NCI-H187 (cell line): Measurements from ENCODE around the gene UNK.

Experiments
- DNase-seq, 2 experiments: peaks; one replicate each; lab custom pipeline; 2025; lab: John Stamatoyannopoulos, UW

UNK gene

GRCh38 chr17:75820094-75821080, 35.8 kb downstream of the UNK start:
- no peak for DNase-seq

DNA sequence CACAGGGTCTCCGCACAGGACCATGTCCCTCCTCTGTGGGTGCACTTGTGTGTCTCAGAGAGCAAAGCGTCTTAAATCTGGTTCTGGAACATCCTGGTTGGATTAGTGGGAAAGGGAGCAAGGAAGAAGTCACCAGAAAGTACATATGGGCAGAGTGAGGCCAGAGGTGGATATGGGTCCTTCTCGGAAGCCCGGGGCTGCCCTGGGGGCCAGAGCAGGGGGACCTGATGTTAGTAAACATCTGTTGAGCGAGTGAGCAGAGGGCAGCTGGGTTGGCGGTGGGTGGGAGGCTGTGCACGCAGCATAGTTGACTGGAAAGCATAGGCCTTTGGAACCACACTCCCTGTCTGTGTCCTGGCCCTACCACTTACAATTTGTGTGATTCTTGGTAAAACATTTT, 36.9 kb downstream of the UNK start:
- no peak for DNase-seq

GRCh38 chr17:75822119-75822799, 37.7 kb downstream of the UNK start:
- no peak for DNase-seq

DNA sequence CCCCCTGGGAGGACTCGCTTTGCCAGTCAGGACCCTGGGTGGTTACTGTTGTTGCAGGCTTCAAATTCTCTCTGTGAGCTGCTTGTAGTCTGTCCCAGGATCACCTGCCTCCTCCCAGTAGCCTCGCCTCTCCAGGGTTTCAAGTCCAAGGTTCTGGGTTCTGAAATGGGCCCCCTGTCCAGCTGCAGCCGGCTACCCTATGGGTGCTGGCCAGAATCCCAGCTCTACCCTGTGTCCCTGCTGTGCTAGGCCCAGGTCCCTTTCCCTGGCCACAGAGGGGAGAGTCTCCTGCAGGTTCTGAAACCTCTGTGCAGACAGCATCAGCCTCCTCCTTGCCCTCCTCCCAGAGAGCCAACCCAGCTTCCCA, 38.2 kb downstream of the UNK start:
- DNase-seq = no peak

DNA sequence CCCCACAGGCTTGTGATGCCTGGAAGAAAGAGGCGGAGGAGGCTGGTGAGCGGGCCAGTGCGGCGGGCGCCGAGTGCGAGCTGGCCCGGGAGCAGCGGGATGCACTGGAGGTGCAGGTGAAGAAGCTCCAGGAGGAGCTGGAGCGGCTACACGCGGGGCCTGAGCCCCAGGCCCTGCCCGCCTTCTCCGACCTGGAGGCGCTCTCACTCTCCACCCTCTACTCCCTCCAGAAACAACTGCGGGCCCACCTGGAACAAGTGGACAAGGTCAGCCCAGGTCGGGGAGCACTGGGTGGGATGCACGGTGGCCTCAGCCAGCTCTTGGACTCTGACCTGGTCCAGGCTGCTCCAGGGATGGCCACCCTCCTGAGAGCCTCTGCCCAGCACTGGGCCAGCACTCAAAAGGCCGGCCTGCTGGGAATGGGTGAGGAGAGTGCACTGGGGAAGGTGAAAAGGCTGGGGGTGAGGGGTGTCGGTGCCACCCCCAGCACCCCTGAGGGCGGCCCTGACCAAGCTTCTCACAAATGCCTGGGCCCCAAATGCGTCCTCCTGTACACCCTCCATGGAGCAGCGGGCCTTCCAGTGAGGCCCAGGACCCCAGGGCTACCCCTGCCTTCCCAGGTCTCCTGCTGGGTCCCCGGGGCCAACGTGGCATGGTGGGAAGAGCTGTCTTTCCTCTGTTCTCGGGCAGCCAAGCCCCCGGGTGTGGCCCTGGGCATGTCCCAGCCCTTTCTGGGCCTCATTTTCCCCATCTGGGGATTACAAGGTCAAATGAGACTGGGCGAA, 38.8 kb downstream of the UNK start:
- DNase-seq = no peak

- DNase-seq = no peak
These were observed 39.5 kb downstream of the UNK start for GRCh38 chr17:75824050-75824552.

DNA sequence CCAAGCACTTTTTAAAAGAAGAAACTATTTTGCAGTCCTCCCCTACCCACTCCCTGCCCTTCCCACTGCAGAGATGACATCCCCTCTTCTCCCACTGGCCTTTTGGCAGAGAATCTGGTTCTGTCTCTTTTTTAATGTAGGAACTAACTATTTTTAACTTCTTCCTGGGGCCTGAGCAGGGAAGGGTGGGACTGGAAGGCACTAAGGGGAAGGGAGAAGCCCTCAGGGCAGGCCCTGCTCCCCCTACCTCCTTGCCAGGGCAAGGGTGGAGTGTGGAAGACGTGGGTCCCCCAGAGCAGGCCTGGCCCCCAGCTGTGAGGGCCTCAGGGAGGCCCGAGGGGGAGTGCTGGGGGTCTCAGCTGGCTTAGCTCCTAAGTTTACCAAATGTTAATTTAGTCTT, 40.1 kb downstream of the UNK start:
- no peak for DNase-seq

DNA sequence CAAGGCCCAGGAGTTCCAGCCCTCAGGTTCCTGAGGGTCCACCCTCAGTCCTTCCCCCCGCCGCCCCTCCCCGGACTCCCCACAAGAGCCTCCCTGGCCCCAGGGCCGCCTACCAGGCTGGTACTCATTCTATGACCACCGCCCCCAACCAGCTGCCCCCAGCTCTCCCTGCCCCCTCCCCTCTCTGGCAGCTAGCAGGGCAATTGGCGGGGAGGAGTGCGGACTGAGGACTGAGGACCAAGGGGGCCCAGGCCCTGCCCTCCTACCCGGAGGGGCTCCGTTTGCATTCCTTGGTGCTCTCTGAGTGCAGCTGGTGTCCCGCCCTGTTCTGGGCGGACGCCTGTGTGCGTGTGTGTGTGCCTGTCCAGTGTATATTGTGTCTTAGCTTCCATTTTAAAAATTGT, 40.5 kb downstream of the UNK start:
- no peak for DNase-seq

- no peak for DNase-seq
These were observed 41.3 kb downstream of the UNK start for GRCh38 chr17:75825748-75826370.

GRCh38 chr17:75826561-75827307, 42.1 kb downstream of the UNK start:
- no peak for DNase-seq

DNA sequence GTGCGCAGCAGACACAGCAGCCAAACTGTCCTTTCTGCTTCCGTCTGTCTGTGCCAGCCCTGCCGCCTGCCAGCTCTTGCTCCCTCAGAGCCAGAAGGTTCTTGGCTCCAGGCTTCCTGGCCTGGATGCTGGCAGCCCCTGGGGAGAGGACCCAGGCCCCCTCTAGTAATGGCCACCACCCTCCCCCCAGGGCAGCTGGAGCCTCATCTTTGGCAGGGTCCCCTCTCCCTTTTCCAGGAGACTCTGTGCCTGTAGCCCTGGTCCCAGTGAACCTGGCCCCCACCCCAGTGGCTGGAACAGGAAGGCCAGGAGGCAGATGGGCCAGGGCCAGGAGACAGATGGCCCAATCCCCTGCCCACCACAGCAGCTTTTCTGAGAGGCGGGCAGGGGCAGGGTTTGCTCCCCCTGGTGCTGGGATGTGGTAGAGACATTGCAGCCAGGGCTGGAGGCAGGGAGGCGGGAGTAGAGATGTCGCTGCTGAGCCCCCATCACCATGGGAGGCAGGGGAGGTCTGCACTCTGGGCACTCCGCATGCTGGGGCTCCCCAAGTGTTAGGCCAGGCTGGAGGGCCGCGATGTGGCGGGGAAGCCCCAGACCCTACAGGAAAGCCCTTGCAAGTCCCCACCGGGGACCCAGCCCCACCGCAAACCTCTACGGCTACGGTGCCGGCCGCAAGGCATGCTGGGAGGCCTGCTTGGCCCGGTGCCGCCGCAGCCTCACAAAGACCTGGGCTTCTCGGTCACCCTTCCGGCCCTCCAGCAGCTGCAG, 42.9 kb downstream of the UNK start:
- no peak for DNase-seq

GRCh38 chr17:75828076-75828400, 43.4 kb downstream of the UNK start:
- DNase-seq = no peak

DNA sequence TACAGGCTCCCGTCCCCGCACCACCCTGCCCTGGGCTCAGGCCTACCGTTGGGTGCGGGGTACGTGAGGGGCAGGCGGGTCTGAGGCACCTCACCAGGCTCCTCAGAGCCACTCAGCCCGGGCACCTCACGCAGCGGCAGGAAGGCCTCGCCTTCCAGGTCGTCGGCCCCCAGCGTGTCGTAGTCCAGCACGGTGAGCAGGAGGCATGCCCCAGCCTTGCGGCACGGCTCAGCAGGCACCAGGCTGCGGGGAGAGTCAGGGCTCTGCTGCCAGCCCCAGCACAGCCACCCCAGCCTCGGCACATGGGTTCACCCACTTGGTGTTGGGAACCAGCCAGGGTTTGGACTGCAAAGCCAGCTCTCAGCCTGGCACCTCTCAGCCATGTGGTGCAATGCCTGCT, 44.1 kb downstream of the UNK start:
- DNase-seq = no peak

GRCh38 chr17:75829747-75830146, 45.1 kb downstream of the UNK start:
- no peak for DNase-seq

DNA sequence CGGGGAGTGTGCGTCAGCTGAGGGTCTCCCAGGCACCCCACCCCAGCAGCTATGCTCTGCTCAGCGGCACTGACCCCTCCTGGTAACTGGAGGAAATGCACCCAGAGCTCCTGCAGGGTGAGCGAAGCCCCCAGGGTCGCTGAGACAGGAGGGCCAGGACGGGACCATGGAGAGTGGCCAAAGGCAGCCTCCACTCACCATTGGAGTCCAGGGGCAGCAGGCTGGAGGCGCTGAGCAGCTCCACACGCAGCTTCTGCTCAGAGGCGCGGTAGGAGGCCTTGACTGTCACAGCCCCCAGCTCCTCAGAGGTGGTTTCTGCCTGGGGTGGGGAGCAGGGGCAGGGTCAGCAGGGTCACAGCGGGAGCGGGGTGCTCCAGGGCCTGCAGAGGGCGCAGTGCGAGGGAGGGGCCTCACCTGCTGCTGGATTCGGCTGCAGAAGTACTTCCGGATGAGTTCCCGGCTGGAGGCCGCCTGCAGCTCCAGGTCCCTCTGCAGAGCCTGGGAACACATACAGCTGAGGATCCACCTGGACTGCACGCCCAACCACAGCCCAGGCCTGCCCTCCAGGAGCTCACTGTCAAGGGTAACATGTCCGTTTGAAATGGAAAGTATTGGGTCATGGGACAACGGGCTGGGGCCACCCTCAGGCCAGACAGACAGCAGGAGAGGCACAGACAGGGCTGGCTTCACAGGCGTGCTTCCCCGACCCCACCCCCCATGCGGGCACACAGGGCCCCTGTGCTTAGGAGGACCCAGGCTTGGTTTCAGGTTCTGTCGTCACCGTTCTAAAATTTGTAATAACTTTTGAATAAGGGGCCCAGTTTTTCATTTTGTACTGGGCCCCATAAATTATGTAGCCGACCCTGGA, 45.8 kb downstream of the UNK start:
- no peak for DNase-seq

DNA sequence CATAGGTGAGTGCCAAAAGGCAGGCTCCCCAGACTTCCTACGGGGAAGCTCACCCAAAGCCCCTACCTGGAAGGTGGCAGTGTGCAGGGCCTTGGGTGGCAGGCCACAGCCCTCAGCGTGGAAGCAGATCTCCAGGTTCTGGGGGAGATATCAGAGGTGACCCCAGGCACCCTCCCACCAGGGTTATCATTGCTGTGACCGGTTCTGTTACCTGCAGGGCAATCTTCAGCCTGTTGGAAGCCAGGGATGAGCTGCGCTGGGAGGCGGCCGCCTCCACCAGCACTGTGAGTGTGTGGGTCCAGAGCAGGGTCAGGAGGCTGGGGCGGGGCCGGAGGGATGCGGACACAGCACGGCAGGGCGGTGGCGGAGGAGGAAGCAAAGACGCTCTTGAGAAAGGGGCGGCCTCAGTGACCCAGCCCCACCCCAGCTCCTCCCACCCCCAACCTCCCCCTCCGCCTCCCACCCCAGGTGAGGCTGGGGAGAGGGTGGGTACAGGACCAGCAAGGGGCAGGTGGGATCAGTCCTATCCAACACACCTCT, 46.5 kb downstream of the UNK start:
- DNase-seq = no peak

GRCh38 chr17:75832164-75832651, 47.6 kb downstream of the UNK start:
- DNase-seq = no peak

DNA sequence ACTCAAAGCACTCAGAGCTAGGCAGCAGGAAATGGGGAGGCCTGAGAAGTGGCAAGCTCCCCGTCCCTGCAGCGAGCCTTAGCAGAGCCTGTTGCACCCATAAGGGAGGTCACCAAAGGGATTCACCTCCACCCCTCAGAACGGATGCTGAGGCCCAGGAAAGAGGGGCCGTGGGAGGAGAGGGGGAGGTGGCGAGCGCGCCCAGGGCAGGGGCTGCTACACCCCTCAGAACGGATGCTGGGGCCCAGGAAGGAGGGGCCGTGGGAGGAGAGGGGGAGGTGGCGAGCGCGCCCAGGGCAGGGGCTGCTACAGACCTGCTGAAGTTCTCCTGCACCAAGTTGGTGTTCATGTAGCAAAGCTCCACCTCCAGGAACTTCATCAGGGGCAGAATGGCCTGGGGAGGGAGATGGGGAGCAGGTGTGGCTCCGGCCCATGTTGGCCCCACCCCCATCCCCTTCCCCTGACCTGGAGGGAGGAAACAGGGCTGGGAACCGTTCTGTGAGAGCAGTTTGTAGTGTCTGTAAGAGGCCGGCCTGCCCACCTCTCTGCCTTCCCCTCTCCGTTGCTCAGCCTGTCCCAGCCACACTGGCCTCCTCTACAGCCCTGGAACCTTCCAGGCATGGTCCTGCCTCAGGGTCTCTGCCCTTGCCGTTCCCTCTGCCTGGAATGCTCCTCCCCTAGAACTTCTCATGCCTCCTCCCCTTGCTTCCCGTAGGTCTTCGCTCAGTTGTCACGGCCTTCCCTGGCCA, 48.2 kb downstream of the UNK start:
- DNase-seq = no peak
